Mesenchymal stem cell (in vitro differentiated cells and primary cell): ENCODE data around the gene SLF1.

Experiments used
- DNase-seq: peaks from one replicate; pipeline ENCODE4 v3.0.0-alpha.2; 2013
- H2AFZ ChIP-seq: one replicate; pipeline ENCODE4 v1.6.1; 2013; ENCODE audit warnings: low read depth, mild to moderate bottlenecking, control low read depth, inconsistent platforms, low read length, moderate library complexity
- H2AK5ac ChIP-seq: 2 replicates; pipeline ENCODE4 v1.6.1; 2013; ENCODE audit warnings: low read length, moderate library complexity, mild to moderate bottlenecking, inconsistent platforms; ENCODE audit not compliant: severe bottlenecking
- H2BK120ac ChIP-seq: one replicate; pipeline ENCODE4 v1.6.1; 2013; ENCODE audit warnings: low read depth, mild to moderate bottlenecking, inconsistent platforms, low read length, moderate library complexity
- H2BK12ac ChIP-seq, 2 experiments: one replicate each; pipeline ENCODE4 v1.6.1; 2013; ENCODE audit warnings: inconsistent platforms in 2 of 2, low read length in 2 of 2, mild to moderate bottlenecking in 2 of 2, moderate library complexity in 2 of 2, control low read depth in 1 of 2
- H2BK15ac ChIP-seq: one replicate; pipeline ENCODE4 v1.6.1; 2013; ENCODE audit warnings: mild to moderate bottlenecking, low read depth, inconsistent platforms; ENCODE audit not compliant: poor library complexity, severe bottlenecking
- H2BK5ac ChIP-seq: 2 replicates; pipeline ENCODE4 v1.6.1; 2013; ENCODE audit warnings: low read depth, mild to moderate bottlenecking, low read length, control low read depth, inconsistent platforms; ENCODE audit not compliant: poor library complexity, severe bottlenecking
- H3K14ac ChIP-seq, 2 experiments: one replicate each; pipeline ENCODE4 v1.6.1; 2013; ENCODE audit warnings: inconsistent platforms in 2 of 2, low read length in 2 of 2, control low read depth in 1 of 2, mild to moderate bottlenecking in 1 of 2, moderate library complexity in 1 of 2
- H3K18ac ChIP-seq, 2 experiments: one replicate each; pipeline ENCODE4 v1.6.1; 2013; ENCODE audit warnings: inconsistent platforms in 2 of 2, low read length in 2 of 2, control low read depth in 1 of 2, low read depth in 1 of 2, mild to moderate bottlenecking in 1 of 2
- H3K23ac ChIP-seq, 2 experiments: one replicate each; pipeline ENCODE4 v1.6.1; 2013; ENCODE audit warnings: inconsistent platforms in 2 of 2, low read length in 2 of 2, mild to moderate bottlenecking in 2 of 2, moderate library complexity in 2 of 2, control low read depth in 1 of 2
- H3K27ac ChIP-seq: 2 replicates; pipeline ENCODE4 v1.5.1; 2013; ENCODE audit warnings: mild to moderate bottlenecking, moderate library complexity, low read length, control low read depth, inconsistent platforms; ENCODE audit not compliant: poor library complexity, severe bottlenecking
- H3K27me3 ChIP-seq, 2 experiments: 2 replicates each; pipeline versions ENCODE4 v1.6.1 to v1.7.0; 2013; ENCODE audit warnings: low read length in 2 of 2, mild to moderate bottlenecking in 2 of 2, moderate library complexity in 2 of 2, control low read depth in 1 of 2, inconsistent platforms in 1 of 2; ENCODE audit not compliant: control insufficient read depth in 1 of 2, insufficient read depth in 1 of 2
- H3K36me3 ChIP-seq, 2 experiments: 2 replicates each; pipeline versions ENCODE4 v1.6.1 to v1.7.0; 2013; ENCODE audit warnings: low read length in 2 of 2, control low read depth in 1 of 2, inconsistent platforms in 1 of 2, low read depth in 1 of 2, mild to moderate bottlenecking in 1 of 2; ENCODE audit not compliant: insufficient read depth in 2 of 2, control insufficient read depth in 1 of 2
- H3K4ac ChIP-seq, 2 experiments: one replicate each; pipeline ENCODE4 v1.6.1; 2013; ENCODE audit warnings: inconsistent platforms in 2 of 2, low read length in 2 of 2, mild to moderate bottlenecking in 2 of 2, moderate library complexity in 2 of 2, control low read depth in 1 of 2, low read depth in 1 of 2
- H3K4me1 ChIP-seq: 2 replicates; pipeline ENCODE4 v1.6.1; 2013; ENCODE audit warnings: low read depth, low read length, control low read depth; ENCODE audit not compliant: control insufficient read depth, insufficient read depth
- H3K4me2 ChIP-seq: 2 replicates; pipeline ENCODE4 v1.6.1; 2013; ENCODE audit warnings: low read length, mild to moderate bottlenecking, inconsistent platforms; ENCODE audit not compliant: poor library complexity, severe bottlenecking
- H3K4me3 ChIP-seq, 2 experiments: 2 replicates each; pipeline versions ENCODE4 v1.5.1 to v1.7.0; 2013; ENCODE audit warnings: low read length in 2 of 2, mild to moderate bottlenecking in 2 of 2, control low read depth in 1 of 2, low read depth in 1 of 2; ENCODE audit not compliant: insufficient read depth in 1 of 2
- H3K79me1 ChIP-seq: replicated peaks from 2 replicates; pipeline ENCODE4 v1.6.1; 2013; ENCODE audit warnings: mild to moderate bottlenecking, control low read depth, low read length, inconsistent platforms; ENCODE audit not compliant: poor library complexity, severe bottlenecking
- H3K9ac ChIP-seq: 2 replicates; pipeline ENCODE4 v1.7.0; 2013; ENCODE audit warnings: mild to moderate bottlenecking, low read length, moderate library complexity
- H3K9me3 ChIP-seq: 2 replicates; pipeline ENCODE4 v1.7.0; 2013; ENCODE audit warnings: mild to moderate bottlenecking, low read length; ENCODE audit not compliant: control insufficient read depth
- H4K8ac ChIP-seq: one replicate; pipeline ENCODE4 v1.6.1; 2013; ENCODE audit warnings: inconsistent platforms, mild to moderate bottlenecking, low read length, moderate library complexity
- H4K91ac ChIP-seq: one replicate; pipeline ENCODE4 v1.6.1; 2013; ENCODE audit warnings: mild to moderate bottlenecking, low read length, inconsistent platforms
- WGBS: methylation state at CpG from one replicate; pipeline ENCODE4 v1.1.7; 2013; ENCODE audit warnings: mixed read lengths; 5-methylcytosine and 5-hydroxymethylcytosine counted together

Gene SLF1

DNA sequence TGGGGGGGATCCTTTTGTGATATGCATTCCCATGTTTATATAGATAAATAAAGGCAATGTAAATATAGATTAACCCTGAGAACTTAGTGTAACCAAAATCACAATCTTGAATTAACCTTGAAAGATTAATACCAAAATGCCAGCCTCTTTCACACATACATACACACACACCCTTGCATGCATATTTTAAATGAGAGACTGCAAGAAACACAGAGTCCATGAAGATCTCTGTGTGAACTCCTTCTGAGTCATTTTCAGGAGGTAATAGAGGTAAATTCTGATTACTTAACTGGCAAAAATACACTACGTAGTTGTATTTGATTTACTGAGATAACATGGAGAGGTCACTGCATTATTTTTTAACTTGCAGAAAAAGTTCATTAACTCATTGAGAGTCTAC lies 118.0 kb downstream of the SLF1 start:
- H3K9ac ChIP-seq: no peak overlapping the region
- H3K23ac ChIP-seq: no peak overlapping the region
- no peak overlapping the region for H2AK5ac ChIP-seq
- H3K4me3 ChIP-seq: no peak overlapping the region
- no peak overlapping the region for H3K4ac ChIP-seq
- H2BK12ac ChIP-seq: no peak overlapping the region
- H3K36me3 ChIP-seq: no peaks in the 10 kb centered on the region
- H2AFZ ChIP-seq: no peak overlapping the region
- no peak overlapping the region for H2BK5ac ChIP-seq
- no peak overlapping the region for H3K18ac ChIP-seq
- H3K27ac ChIP-seq: no peak overlapping the region
- no peak overlapping the region for H4K8ac ChIP-seq
- H3K79me1 ChIP-seq: no peaks in the 10 kb centered on the region
- H3K9me3 ChIP-seq: no peaks in the 10 kb centered on the region
- H2BK15ac ChIP-seq: no peak overlapping the region
- no peak overlapping the region for H3K14ac ChIP-seq
- no peak for DNase-seq
- 100% methylated on average over 1 of the region's 1 CpG for WGBS
- no peak overlapping the region for H4K91ac ChIP-seq
- H2BK120ac ChIP-seq: no peak overlapping the region
- no peak overlapping the region for H3K4me2 ChIP-seq
- H3K4me1 ChIP-seq: no peaks in the 10 kb centered on the region
- no peaks in the 10 kb centered on the region for H3K27me3 ChIP-seq

DNA sequence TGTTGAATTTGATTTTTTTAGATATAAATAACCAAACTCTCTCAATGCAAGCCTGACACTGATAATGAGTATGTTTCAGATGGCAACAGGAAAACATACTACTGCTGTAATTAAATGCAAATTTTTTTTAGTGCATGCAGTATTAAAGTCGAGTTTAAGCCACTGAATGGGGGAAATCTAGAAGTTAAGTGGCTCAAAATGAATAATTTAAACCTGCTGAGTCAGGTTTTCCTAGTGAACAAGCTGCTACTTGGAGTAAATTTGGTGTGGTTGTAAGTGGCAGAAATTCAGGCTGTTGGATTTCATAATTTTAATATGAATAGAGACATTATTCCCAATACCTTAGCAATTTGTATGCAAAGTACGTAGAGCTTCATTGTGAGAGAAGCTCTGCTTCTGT lies 121.8 kb downstream of the SLF1 start:
- no peak overlapping the region for H3K4me3 ChIP-seq
- no peaks in the 10 kb centered on the region for H3K27me3 ChIP-seq
- H4K8ac ChIP-seq: no peak overlapping the region
- DNase-seq: no peak
- H3K4me1 ChIP-seq: no peaks in the 10 kb centered on the region
- no peak overlapping the region for H3K23ac ChIP-seq
- H2AK5ac ChIP-seq: no peak overlapping the region
- H3K79me1 ChIP-seq: no peaks in the 10 kb centered on the region
- no peak overlapping the region for H3K9ac ChIP-seq
- H2BK120ac ChIP-seq: no peak overlapping the region
- H2BK12ac ChIP-seq: no peak overlapping the region
- H3K4ac ChIP-seq: no peak overlapping the region
- no peak overlapping the region for H3K14ac ChIP-seq
- H2AFZ ChIP-seq: no peak overlapping the region
- H3K36me3 ChIP-seq: peaks cover 0 to 3% of the 10 kb centered on the region in 2 experiments
- H4K91ac ChIP-seq: no peak overlapping the region
- H3K9me3 ChIP-seq: no peaks in the 10 kb centered on the region
- H2BK15ac ChIP-seq: no peak overlapping the region
- 63% methylated on average over 2 of the region's 2 CpGs for WGBS
- H2BK5ac ChIP-seq: no peak overlapping the region
- H3K18ac ChIP-seq: no peak overlapping the region
- H3K4me2 ChIP-seq: no peak overlapping the region
- H3K27ac ChIP-seq: no peak overlapping the region

DNA sequence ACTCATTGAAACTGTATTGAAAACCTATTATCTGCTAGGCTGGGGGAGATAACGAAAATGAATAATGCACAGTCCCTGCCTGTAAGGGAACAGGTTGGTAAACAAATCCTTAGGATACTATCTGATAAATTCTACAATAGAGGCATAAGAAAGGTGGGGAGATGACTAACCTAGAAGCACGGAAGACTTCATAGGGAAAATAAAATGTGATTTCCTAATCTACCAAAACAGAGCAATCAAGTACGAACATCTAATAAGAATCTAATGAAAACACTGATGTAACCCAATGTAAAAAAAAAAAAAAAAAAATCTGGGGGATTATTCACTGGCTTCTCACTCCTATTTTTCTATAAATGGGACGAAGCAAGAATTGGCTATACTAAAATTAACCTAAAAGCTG lies 124.4 kb downstream of the SLF1 start:
- H4K91ac ChIP-seq: no peak overlapping the region
- H3K27me3 ChIP-seq: no peaks in the 10 kb centered on the region
- H3K18ac ChIP-seq: no peak overlapping the region
- no peak for DNase-seq
- peaks cover 0 to 3% of the 10 kb centered on the region in 2 experiments for H3K36me3 ChIP-seq
- H2BK120ac ChIP-seq: no peak overlapping the region
- H3K79me1 ChIP-seq: no peaks in the 10 kb centered on the region
- H2AK5ac ChIP-seq: no peak overlapping the region
- no peak overlapping the region for H3K9ac ChIP-seq
- H2BK12ac ChIP-seq: no peak overlapping the region
- H3K4me2 ChIP-seq: no peak overlapping the region
- H2AFZ ChIP-seq: no peak overlapping the region
- no peak overlapping the region for H4K8ac ChIP-seq
- H3K4me3 ChIP-seq: no peak overlapping the region
- H2BK5ac ChIP-seq: no peak overlapping the region
- H3K27ac ChIP-seq: no peak overlapping the region
- no peak overlapping the region for H3K23ac ChIP-seq
- no peak overlapping the region for H3K14ac ChIP-seq
- H3K9me3 ChIP-seq: no peaks in the 10 kb centered on the region
- H3K4me1 ChIP-seq: no peaks in the 10 kb centered on the region
- no peak overlapping the region for H2BK15ac ChIP-seq
- WGBS: no CpG with 5 or more reads among the region's 4 CpGs
- no peak overlapping the region for H3K4ac ChIP-seq

DNA sequence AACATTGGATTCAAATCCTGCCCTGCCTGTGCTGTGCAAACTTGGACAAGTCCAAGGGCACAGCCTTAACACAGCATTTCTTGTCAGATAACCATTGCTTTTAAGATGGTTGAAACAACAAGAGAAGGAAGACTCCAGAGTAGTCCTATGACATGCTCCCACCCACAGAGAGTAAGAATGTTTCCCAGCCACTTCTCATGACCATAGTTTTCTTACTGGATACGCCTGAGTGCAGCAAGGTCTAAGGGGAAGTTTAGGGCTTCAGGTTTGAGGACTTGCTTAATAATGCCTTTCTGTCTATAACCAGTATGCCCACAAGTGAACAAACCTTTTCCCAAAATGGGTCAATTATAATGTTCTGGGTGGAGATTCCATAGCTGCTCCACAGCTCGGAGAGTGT lies 126.4 kb downstream of the SLF1 start:
- 100% methylated on average over 1 of the region's 2 CpGs for WGBS
- Histone ChIP-seq H3K4me2 (no peak overlapping the region), H3K79me1 (no peaks in the 10 kb centered on the region), H2BK120ac (no peak overlapping the region), H2AFZ (no peak overlapping the region), H4K91ac (no peak overlapping the region), H3K9me3 (no peaks in the 10 kb centered on the region), H2AK5ac (no peak overlapping the region), H3K18ac (no peak overlapping the region), H3K4ac (no peak overlapping the region), H4K8ac (no peak overlapping the region), H3K9ac (no peak overlapping the region), H3K23ac (no peak overlapping the region), H2BK15ac (no peak overlapping the region), H2BK12ac (no peak overlapping the region), H3K36me3 (peaks cover 0 to 3% of the 10 kb centered on the region in 2 experiments), H3K27ac (no peak overlapping the region), H3K14ac (no peak overlapping the region), H3K27me3 (no peaks in the 10 kb centered on the region), H3K4me1 (no peaks in the 10 kb centered on the region), H2BK5ac (no peak overlapping the region), H3K4me3 (no peak overlapping the region)
- DNase-seq: no peak
